MM.1S (cell line): ENCODE results near the gene TTLL10.

ENCODE experiments used
- EZH2 ChIP-seq: fragments of 300-600 bp; sonication (generic); optimal IDR thresholded peaks from 2 replicates; pipeline ENCODE3; 2017; ENCODE audit warnings: low read depth, mild to moderate bottlenecking, antibody characterized with exemption, low read length, mixed read lengths
- EZH2phosphoT487 ChIP-seq: fragments of 300-600 bp; sonication (generic); IDR thresholded peaks from 2 replicates; pipeline ENCODE4 v1.6.1; 2018; ENCODE audit warnings: antibody characterized with exemption, low read length
- TF ChIP-seq, protein P1 (sequence below): fragments of 300-600 bp; sonication (generic); IDR thresholded peaks from 2 replicates; pipeline ENCODE4 v1.5.1; 2016; ENCODE audit warnings: antibody characterized with exemption, low read length, mixed read lengths

DNA sequence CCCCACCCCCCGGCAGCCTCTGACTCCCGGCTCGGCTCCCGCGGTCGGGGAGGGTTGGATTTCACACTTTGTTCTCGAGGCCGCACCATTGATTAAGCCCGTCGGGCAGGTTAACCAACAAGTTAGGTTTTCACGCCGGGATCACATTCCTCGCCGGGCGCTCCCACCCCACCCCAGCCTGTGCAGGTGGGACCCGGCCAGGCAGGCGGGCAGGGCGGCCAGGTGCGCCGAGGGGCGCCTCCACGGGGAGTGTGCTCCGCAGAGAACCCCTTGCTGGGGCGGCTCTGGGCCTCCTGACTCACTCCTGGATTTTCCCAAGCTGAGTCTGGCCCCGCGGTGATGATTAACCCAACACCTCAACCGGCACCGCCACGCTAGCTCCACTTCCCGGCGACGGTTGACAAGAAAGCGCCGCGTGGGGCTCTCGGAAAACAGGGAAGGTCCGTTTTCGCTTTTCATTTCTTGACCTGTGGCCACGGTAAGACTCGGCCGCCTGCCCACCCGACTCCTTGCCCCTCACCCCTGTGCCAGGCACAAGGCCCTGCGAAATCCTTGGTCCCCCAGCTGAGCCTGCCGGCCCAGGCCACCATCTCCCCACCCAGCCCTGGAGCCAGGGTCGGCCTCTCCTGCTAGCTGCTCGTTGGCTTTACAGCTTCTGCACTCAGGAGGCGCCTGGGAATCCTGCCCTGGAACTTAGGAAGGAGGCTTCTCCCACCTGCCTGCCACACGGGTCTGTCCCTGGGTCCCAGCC is 8.8 kb upstream of the TTLL10 start:
- TF ChIP-seq, protein P1, sequence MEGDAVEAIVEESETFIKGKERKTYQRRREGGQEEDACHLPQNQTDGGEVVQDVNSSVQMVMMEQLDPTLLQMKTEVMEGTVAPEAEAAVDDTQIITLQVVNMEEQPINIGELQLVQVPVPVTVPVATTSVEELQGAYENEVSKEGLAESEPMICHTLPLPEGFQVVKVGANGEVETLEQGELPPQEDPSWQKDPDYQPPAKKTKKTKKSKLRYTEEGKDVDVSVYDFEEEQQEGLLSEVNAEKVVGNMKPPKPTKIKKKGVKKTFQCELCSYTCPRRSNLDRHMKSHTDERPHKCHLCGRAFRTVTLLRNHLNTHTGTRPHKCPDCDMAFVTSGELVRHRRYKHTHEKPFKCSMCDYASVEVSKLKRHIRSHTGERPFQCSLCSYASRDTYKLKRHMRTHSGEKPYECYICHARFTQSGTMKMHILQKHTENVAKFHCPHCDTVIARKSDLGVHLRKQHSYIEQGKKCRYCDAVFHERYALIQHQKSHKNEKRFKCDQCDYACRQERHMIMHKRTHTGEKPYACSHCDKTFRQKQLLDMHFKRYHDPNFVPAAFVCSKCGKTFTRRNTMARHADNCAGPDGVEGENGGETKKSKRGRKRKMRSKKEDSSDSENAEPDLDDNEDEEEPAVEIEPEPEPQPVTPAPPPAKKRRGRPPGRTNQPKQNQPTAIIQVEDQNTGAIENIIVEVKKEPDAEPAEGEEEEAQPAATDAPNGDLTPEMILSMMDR, result no peak
- TF ChIP-seq EZH2 (no peak), EZH2phosphoT487 (no peak)
